ENCODE results near the gene NAP1L1. TPM values are rescaled to one million over a fixed set of nuclear protein-coding genes. Genes with fewer than 3 reads are reported as not detected.

The NAP1L1 gene
- 100 to 1,000 TPM; 434 to 655 TPM for total RNA-seq

GRCh38 chr12:76083904-76084862 lies at the start of gene NAP1L1:
TSS of gene NAP1L1 (minus strand) at chr12:76084685. CDS start at chr12:76074219, 10,466 bp downstream.
- Mint-ChIP-seq H3K9me3 (ENCODE audit: low read depth) (no peaks in the 10 kb centered on the region), H3K27me3 (no peaks in the 10 kb centered on the region), H3K4me3 (peak within 1 kb of the TSS; percentile 96), H3K4me1 (peaks cover 47% of the 10 kb centered on the region), H3K36me3 (peaks cover 25% of the 10 kb centered on the region), H3K27ac (peak within 1 kb of the TSS; percentile 99)
- DNase-seq (peak; percentile 99), ATAC-seq (peak; percentile 78)
- CTCF ChIA-PET, result interaction anchor here (0.7 to 2.8 kb wide), 6 partner anchors 9 to 599 kb away, joined by 3 to 10 read pairs (median 4); partner anchors contain the start of gene BBS10

GRCh38 chr12:76127588-76127987 lies 43.1 kb upstream of the NAP1L1 start:
- CTCF ChIA-PET, result no interaction called here
- ATAC-seq (no peak), DNase-seq (no peak)
- no peaks in the 10 kb centered on the region for H3K36me3 Mint-ChIP-seq
- H3K4me3 Mint-ChIP-seq, result no peak overlapping the region
- H3K9me3 Mint-ChIP-seq (ENCODE audit: low read depth), result no peaks in the 10 kb centered on the region
- no peaks in the 10 kb centered on the region for H3K4me1 Mint-ChIP-seq
- no peak overlapping the region for H3K27ac Mint-ChIP-seq
- H3K27me3 Mint-ChIP-seq, result no peaks in the 10 kb centered on the region

GRCh38 chr12:76124456-76124855 lies 40.0 kb upstream of the NAP1L1 start:
- no peak for ATAC-seq
- H3K4me1 Mint-ChIP-seq, result no peaks in the 10 kb centered on the region

GRCh38 chr12:76123259-76124212 lies 39.1 kb upstream of the NAP1L1 start:
- Mint-ChIP-seq H3K4me1 (no peaks in the 10 kb centered on the region), H3K4me3 (no peak overlapping the region), H3K27me3 (no peaks in the 10 kb centered on the region), H3K27ac (no peak overlapping the region), H3K36me3 (no peaks in the 10 kb centered on the region), H3K9me3 (ENCODE audit: low read depth) (no peaks in the 10 kb centered on the region)
- DNase-seq (no peak), ATAC-seq (no peak)
- CTCF ChIA-PET, result interaction anchor here (1.4 kb wide), 1 partner anchor 35 kb away, joined by 3 read pairs; no protein-coding TSS in a partner anchor

More at GRCh38 chr12:76124456-76124855, 40.0 kb upstream of the NAP1L1 start:
- Mint-ChIP-seq H3K27ac (no peak overlapping the region), H3K36me3 (no peaks in the 10 kb centered on the region), H3K27me3 (no peaks in the 10 kb centered on the region), H3K9me3 (ENCODE audit: low read depth) (no peaks in the 10 kb centered on the region), H3K4me3 (no peak overlapping the region)
- no peak for DNase-seq
- CTCF ChIA-PET, result no interaction called here

- no peaks in the 10 kb centered on the region for H3K4me1 Mint-ChIP-seq
- DNase-seq, result no peak
- H3K4me3 Mint-ChIP-seq, result no peak overlapping the region
- no peaks in the 10 kb centered on the region for H3K36me3 Mint-ChIP-seq
- ATAC-seq, result no peak
- CTCF ChIA-PET, result interaction anchor here (0.8 kb wide), 1 partner anchor 11 kb away, joined by 3 read pairs; no protein-coding TSS in a partner anchor
- no peaks in the 10 kb centered on the region for H3K9me3 Mint-ChIP-seq (ENCODE audit: low read depth)
- peaks cover 5% of the 10 kb centered on the region for H3K27me3 Mint-ChIP-seq
- H3K27ac Mint-ChIP-seq, result no peak overlapping the region
These were observed 35.4 kb upstream of the NAP1L1 start for GRCh38 chr12:76119887-76120286.

GRCh38 chr12:76117751-76118150 lies 33.3 kb upstream of the NAP1L1 start:
- H3K27me3 Mint-ChIP-seq, result peaks cover 10% of the 10 kb centered on the region
- no peaks in the 10 kb centered on the region for H3K9me3 Mint-ChIP-seq (ENCODE audit: low read depth)
- CTCF ChIA-PET, result no interaction called here
- no peak for DNase-seq
- no peak overlapping the region for H3K27ac Mint-ChIP-seq
- H3K36me3 Mint-ChIP-seq, result no peaks in the 10 kb centered on the region
- no peaks in the 10 kb centered on the region for H3K4me1 Mint-ChIP-seq
- H3K4me3 Mint-ChIP-seq, result no peak overlapping the region
- ATAC-seq, result no peak

GRCh38 chr12:76117067-76117691 lies 32.7 kb upstream of the NAP1L1 start:
- DNase-seq (no peak), ATAC-seq (no peak)
- no peaks in the 10 kb centered on the region for H3K36me3 Mint-ChIP-seq
- no peak overlapping the region for H3K4me3 Mint-ChIP-seq
- no peaks in the 10 kb centered on the region for H3K4me1 Mint-ChIP-seq
- CTCF ChIA-PET, result no interaction called here
- H3K9me3 Mint-ChIP-seq (ENCODE audit: low read depth), result no peaks in the 10 kb centered on the region
- H3K27ac Mint-ChIP-seq, result no peak overlapping the region
- peaks cover 10% of the 10 kb centered on the region for H3K27me3 Mint-ChIP-seq

GRCh38 chr12:76113800-76114757 lies 29.6 kb upstream of the NAP1L1 start:
- no peaks in the 10 kb centered on the region for H3K4me1 Mint-ChIP-seq
- H3K27ac Mint-ChIP-seq, result no peak overlapping the region
- CTCF ChIA-PET, result no interaction called here
- DNase-seq (no peak), ATAC-seq (no peak)
- H3K4me3 Mint-ChIP-seq, result no peak overlapping the region
- H3K9me3 Mint-ChIP-seq (ENCODE audit: low read depth), result no peaks in the 10 kb centered on the region
- no peaks in the 10 kb centered on the region for H3K36me3 Mint-ChIP-seq
- peaks cover 13% of the 10 kb centered on the region for H3K27me3 Mint-ChIP-seq

GRCh38 chr12:76111209-76111749 lies 26.8 kb upstream of the NAP1L1 start:
- Mint-ChIP-seq H3K9me3 (ENCODE audit: low read depth) (no peaks in the 10 kb centered on the region), H3K4me3 (no peak overlapping the region), H3K36me3 (no peaks in the 10 kb centered on the region), H3K27ac (no peak overlapping the region), H3K27me3 (peaks cover 19% of the 10 kb centered on the region), H3K4me1 (no peaks in the 10 kb centered on the region)
- CTCF ChIA-PET, result interaction anchor here (0.7 kb wide), 1 partner anchor 25 kb away, joined by 3 read pairs; no protein-coding TSS in a partner anchor
- no peak for DNase-seq
- ATAC-seq, result no peak

- DNase-seq (no peak), ATAC-seq (no peak)
- H3K27me3 Mint-ChIP-seq, result peaks cover 18% of the 10 kb centered on the region
- H3K9me3 Mint-ChIP-seq (ENCODE audit: low read depth), result no peaks in the 10 kb centered on the region
- no peak overlapping the region for H3K4me3 Mint-ChIP-seq
- H3K4me1 Mint-ChIP-seq, result no peaks in the 10 kb centered on the region
- H3K27ac Mint-ChIP-seq, result no peak overlapping the region
- CTCF ChIA-PET, result no interaction called here
- H3K36me3 Mint-ChIP-seq, result no peaks in the 10 kb centered on the region
These were observed 25.4 kb upstream of the NAP1L1 start for GRCh38 chr12:76109879-76110278.

- Mint-ChIP-seq H3K36me3 (no peaks in the 10 kb centered on the region), H3K4me1 (no peaks in the 10 kb centered on the region), H3K9me3 (ENCODE audit: low read depth) (no peaks in the 10 kb centered on the region), H3K27ac (no peak overlapping the region), H3K27me3 (peaks cover 15% of the 10 kb centered on the region), H3K4me3 (no peak overlapping the region)
- no peak for ATAC-seq
- no peak for DNase-seq
- CTCF ChIA-PET, result no interaction called here
These were observed 23.9 kb upstream of the NAP1L1 start for GRCh38 chr12:76108356-76108755.

GRCh38 chr12:76106631-76107030 lies 22.1 kb upstream of the NAP1L1 start:
- DNase-seq (no peak), ATAC-seq (no peak)
- H3K36me3 Mint-ChIP-seq, result no peaks in the 10 kb centered on the region
- peaks cover 14% of the 10 kb centered on the region for H3K27me3 Mint-ChIP-seq
- H3K27ac Mint-ChIP-seq, result no peak overlapping the region
- H3K4me3 Mint-ChIP-seq, result no peak overlapping the region
- CTCF ChIA-PET, result no interaction called here
- no peaks in the 10 kb centered on the region for H3K9me3 Mint-ChIP-seq (ENCODE audit: low read depth)
- no peaks in the 10 kb centered on the region for H3K4me1 Mint-ChIP-seq

All from activated CD8-positive, alpha-beta memory T cell treated with anti-CD3 and anti-CD28 coated beads, Interleukin-2, amount 10 ng/mL, durations not matched to agents 7 days and 5 days (primary cell).